T-helper 1 cell (primary cell): ENCODE measurements around the gene ANKRD7.
A peak's percentile ranks its signal among the peaks of the same experiment; 100 is the strongest.
"Not testable (repeated sequence)": the region's sequence is repeated elsewhere in the genome, so short reads cannot be mapped to it uniquely, and the experiment has no call there.

ENCODE experiments used
- DNase-seq, 5 donors: peaks; one replicate each; pipeline ENCODE4 v3.0.0-alpha.2; 2012 to 2020

The ANKRD7 gene

GRCh38 chr7:118239014-118239413, 14.5 kb downstream of the ANKRD7 start:
- DNase-seq: no peak

- DNase-seq: not testable (repeated sequence)
These were observed 15.8 kb downstream of the ANKRD7 start for GRCh38 chr7:118240320-118240719.

GRCh38 chr7:118243695-118244094, 19.2 kb downstream of the ANKRD7 start:
- DNase-seq: no peak

GRCh38 chr7:118245267-118246040, 20.9 kb downstream of the ANKRD7 start:
- no peak for DNase-seq

- DNase-seq: no peak
These were observed 26.5 kb downstream of the ANKRD7 start for GRCh38 chr7:118250860-118251494.

GRCh38 chr7:118252087-118252486, 27.6 kb downstream of the ANKRD7 start:
- no peak for DNase-seq

- DNase-seq: no peak
These were observed 34.6 kb downstream of the ANKRD7 start for GRCh38 chr7:118259115-118259514.

- DNase-seq: no peak
These were observed 40.3 kb downstream of the ANKRD7 start for GRCh38 chr7:118264836-118265235.

- no peak for DNase-seq
These were observed 56.0 kb downstream of the ANKRD7 start for GRCh38 chr7:118280319-118281012.

- no peak for DNase-seq
These were observed 56.7 kb downstream of the ANKRD7 start for GRCh38 chr7:118281196-118281595.

GRCh38 chr7:118285358-118285757, 60.9 kb downstream of the ANKRD7 start:
- no peak for DNase-seq

- no peak for DNase-seq
These were observed 61.6 kb downstream of the ANKRD7 start for GRCh38 chr7:118286131-118286530.

GRCh38 chr7:118288098-118288497, 63.6 kb downstream of the ANKRD7 start:
- DNase-seq: peak in 1 of 5 donors; percentile 76

GRCh38 chr7:118289476-118289875, 65.0 kb downstream of the ANKRD7 start:
- DNase-seq: peak in 1 of 5 donors; percentile 9
